NCI-H1436 (cell line): ENCODE measurements around the gene CCDC15.
"Not testable (repeated sequence)": the region's sequence is repeated elsewhere in the genome, so short reads cannot be mapped to it uniquely, and the experiment has no call there.

Experiments
- DNase-seq: peaks from one replicate; lab custom pipeline; 2025; lab: John Stamatoyannopoulos, UW

Gene CCDC15

GRCh38 chr11:125082040-125082439, 128.0 kb downstream of the CCDC15 start:
- no peak for DNase-seq

DNA sequence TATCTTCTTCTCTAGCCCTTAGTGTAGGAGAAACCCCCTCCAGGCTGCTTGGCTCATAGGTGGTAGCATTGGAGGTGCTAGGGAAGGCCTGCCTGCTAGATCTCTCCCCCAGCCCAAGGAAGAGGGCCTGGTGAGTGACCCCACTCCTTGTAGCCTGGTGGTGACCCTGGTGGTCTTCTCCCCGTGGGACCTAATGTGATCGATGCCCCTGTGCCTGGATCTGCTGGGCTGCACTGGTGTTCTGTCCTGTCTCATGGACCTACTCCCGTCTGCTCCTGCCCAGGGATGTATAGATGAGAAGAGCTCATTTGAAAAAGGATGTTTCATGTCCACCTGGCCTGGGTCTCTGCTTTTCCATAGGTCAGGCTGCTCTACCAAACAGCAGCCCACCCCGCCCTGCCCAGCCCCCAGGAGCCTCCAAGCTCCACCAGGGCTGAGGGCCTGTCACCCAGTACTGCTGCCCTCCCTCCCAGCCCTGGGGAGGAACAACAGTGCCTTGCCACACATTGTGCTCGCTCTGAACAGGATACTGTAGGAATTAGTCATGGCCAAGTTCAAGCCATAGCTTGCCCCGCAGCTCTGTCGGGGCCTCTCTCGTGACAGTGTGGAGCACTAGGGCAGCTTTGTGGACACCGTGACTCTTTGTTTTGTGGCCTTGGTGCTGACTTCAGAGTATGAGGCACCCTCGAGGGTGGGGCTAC, 128.8 kb downstream of the CCDC15 start:
- no peak for DNase-seq

DNA sequence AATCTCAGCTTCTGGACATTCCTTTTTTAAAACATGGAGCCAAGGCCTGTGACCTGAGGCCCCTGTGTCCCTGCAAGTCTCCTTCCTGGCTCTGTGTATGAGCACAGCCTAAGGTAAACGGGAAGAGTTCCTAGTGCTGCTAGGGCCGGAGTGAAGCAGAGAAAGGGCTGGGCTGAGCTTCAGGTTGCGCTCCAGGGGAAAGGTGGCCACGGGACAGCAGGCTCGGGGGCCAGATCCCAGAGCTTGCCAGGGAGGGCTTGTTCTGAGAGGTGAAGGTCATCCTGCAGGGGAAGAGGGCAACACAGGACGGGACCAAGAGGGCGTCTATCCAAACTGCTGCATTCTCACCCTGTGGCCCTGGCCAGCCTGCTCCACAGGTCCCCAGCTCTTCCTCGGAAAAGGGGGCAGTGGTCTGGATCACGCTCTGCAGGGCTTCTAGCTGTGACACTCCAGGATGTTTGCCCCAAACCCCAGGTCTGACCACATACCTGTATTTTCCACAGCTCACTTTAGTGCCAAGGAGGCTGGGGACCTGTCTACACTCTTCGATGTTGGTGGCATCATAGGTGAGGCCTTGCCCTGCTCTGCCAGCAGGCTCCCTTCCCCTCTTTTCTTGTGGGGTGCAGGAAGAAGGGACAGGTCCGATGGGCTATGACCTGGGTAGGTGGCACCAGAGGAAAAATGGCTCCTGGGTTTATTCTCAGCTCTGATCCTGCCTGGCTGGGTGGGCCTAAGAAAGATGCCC, 129.5 kb downstream of the CCDC15 start:
- DNase-seq: no peak

DNA sequence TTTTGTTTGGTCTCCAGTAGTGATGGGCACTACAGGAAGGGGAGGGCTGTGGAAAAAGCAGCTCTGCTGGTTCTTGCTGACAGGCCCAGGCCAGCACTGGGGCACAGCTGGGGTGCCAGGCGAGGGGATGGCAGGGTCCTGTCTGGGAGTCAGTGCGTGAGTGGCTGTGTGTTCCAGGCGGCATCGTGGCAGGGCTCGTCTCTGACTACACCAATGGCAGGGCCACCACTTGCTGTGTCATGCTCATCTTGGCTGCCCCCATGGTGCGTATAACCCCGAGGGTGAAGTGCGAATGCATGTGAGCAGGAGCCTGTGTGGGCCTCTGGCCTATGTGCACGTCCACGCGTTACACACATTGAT, 130.0 kb downstream of the CCDC15 start:
- no peak for DNase-seq

- DNase-seq: no peak
Measured at GRCh38 chr11:125084761-125085231, 130.8 kb downstream of the CCDC15 start.

GRCh38 chr11:125085301-125086081, 131.5 kb downstream of the CCDC15 start:
- no peak for DNase-seq

- DNase-seq: no peak
Measured at GRCh38 chr11:125086633-125087296, 132.8 kb downstream of the CCDC15 start.

GRCh38 chr11:125088123-125088522, 134.1 kb downstream of the CCDC15 start:
- DNase-seq: no peak

DNA sequence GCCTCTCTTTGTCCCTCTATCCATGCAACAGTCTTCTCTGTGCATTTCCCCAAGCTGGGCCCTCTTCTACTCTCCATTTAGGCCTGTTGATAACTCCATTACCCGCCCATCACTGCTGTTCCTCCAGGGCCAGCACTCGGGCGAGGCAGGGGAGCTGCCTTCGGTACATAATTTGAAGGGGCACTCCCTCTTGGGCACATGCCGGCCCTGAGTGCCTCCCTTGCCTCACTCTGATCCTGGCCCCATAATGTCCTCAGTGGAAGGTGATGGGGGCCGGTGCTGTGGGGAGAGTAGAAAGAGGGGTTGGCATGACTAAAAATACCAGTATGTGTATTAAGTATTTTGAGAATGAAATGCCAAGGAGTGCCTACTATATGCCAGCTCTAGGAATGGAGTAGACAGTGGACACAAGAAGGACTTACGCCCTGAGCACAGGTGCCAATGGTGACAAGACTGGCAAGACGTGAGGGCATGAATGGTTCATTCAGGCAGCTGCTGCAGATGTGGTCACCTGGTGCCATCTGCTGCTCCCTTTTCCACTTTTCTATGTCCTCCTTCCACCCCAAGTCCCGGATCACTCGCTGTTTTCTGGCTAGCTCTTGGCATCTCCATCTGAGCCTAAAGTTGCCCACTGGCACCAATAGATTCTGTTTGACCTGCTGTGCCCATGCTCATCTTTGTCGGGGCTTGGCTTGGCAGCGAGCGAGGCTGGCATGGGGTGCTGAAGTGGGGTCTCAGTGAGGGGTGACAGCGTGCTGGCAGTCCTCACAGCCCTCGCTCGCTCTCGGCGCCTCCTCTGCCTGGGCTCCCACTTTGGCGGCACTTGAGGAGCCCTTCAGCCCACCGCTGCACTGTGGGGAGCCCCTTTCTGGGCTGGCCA, 134.8 kb downstream of the CCDC15 start:
- no peak for DNase-seq

DNA sequence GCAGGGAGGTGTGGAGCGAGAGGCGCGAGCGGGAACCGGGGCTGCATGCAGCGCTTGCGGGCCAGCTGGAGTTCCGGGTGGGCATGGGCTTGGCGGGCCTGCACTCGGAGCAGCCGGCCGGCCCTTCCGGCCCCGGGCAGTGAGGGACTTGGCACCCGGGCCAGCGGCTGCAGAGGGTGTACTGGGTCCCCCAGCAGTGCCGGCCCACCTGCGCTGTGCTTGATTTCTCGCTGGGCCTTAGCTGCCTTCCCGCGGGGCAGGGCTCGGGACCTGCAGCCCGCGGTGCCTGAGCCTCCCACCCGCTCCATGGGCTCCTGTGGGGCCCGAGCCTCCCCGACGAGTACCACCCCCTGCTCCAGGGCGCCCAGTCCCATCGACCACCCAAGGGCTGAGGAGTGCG, 135.5 kb downstream of the CCDC15 start:
- not testable (repeated sequence) for DNase-seq

DNA sequence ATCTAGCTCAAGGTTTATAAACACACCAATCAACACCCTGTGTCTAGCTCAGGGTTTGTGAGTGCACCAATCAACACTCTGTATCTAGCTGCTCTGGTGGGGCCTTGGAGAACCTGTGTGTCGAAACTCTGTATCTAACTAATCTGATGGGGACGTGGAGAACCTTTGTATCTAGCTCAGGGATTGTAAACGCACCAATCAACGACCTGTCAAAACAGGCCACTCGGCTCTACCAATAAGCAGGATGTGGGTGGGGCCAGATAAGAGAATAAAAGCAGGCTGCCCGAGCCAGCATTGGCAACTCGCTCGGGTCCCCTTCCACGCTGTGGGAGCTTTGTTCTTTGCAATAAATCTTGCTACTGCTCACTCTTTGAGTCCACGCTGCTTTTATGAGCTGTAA, 136.1 kb downstream of the CCDC15 start:
- not testable (repeated sequence) for DNase-seq

DNA sequence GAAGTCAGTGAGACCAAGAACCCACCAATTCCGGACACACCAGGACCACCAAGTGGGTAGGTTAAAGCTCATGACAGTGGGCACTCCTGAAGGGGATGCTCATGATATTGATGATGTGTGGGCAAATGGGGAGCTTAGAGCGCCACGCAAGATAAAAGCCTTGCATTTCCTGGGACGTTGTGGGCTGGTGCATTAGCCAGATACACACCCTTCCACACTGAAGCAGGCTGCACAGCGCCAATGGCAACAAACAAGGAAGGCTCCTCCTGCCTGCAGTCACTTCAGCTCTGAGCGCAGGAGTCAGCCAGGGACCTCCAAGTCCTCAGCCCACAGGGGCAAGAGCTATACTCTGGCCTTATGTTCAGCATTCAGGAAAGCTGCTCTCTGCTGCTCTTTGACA, 136.8 kb downstream of the CCDC15 start:
- no peak for DNase-seq
